DOHH2 (cell line): Measurements from ENCODE around the gene NMS.

Experiments
- H3F3A ChIP-seq: fragments of 200-600 bp; sonication (generic), shearing (Covaris generic); 2 replicates; pipeline ENCODE4 v1.6.0; 2016; ENCODE audit warnings: antibody characterized with exemption, mild to moderate bottlenecking; ENCODE audit not compliant: control insufficient read depth, insufficient read depth
- H3K27ac ChIP-seq: fragments of 200-600 bp; sonication (generic); 2 replicates; pipeline ENCODE4 v1.5.1; 2014; ENCODE audit warnings: low read depth, mild to moderate bottlenecking, low read length, moderate library complexity
- H3K27me3 ChIP-seq: fragments of 200-600 bp; sonication (generic); 2 replicates; pipeline ENCODE4 v1.6.1; 2014; ENCODE audit warnings: mild to moderate bottlenecking, low read length, mixed read lengths; ENCODE audit not compliant: control insufficient read depth
- H3K36me3 ChIP-seq: fragments of 200-600 bp; sonication (generic); 2 replicates; pipeline ENCODE4 v1.6.1; 2014; ENCODE audit warnings: mild to moderate bottlenecking, low read length, moderate library complexity, mixed read lengths; ENCODE audit not compliant: control insufficient read depth
- H3K4me1 ChIP-seq: fragments of 200-600 bp; sonication (generic); 2 replicates; pipeline ENCODE4 v1.6.1; 2014; ENCODE audit warnings: mild to moderate bottlenecking, low read length, mixed read lengths; ENCODE audit not compliant: control insufficient read depth
- H3K4me2 ChIP-seq: fragments of 200-600 bp; sonication (generic); 2 replicates; pipeline ENCODE4 v1.6.0; 2014; ENCODE audit warnings: mild to moderate bottlenecking, low read length, moderate library complexity
- H3K4me3 ChIP-seq: fragments of 200-600 bp; sonication (generic); 2 replicates; pipeline ENCODE4 v1.5.1; 2014; ENCODE audit warnings: mild to moderate bottlenecking, low read length, mixed read lengths
- H3K79me2 ChIP-seq: fragments of 200-600 bp; sonication (generic); 2 replicates; pipeline ENCODE4 v1.6.1; 2014; ENCODE audit warnings: mild to moderate bottlenecking, low read length, mixed read lengths; ENCODE audit not compliant: control insufficient read depth
- H3K9me2 ChIP-seq: fragments of 200-600 bp; sonication (generic); replicated peaks from 2 replicates; pipeline ENCODE4 v1.6.1; 2014; ENCODE audit warnings: mild to moderate bottlenecking, low read length, mixed read lengths; ENCODE audit not compliant: control insufficient read depth
- H3K9me3 ChIP-seq: fragments of 200-600 bp; sonication (generic); 2 replicates; pipeline ENCODE4 v1.6.1; 2014; ENCODE audit warnings: antibody characterized with exemption, low read length, mixed read lengths; ENCODE audit not compliant: control insufficient read depth, insufficient read depth
- H4K20me1 ChIP-seq: fragments of 200-600 bp; sonication (generic); 2 replicates; pipeline ENCODE4 v1.6.0; 2014; ENCODE audit warnings: low read depth, mild to moderate bottlenecking, antibody characterized with exemption, low read length, moderate library complexity; ENCODE audit not compliant: control insufficient read depth, insufficient read depth
- CTCF ChIP-seq: fragments of 200-600 bp; sonication (generic); IDR thresholded peaks from one replicate; pipeline ENCODE4 v1.5.1; 2014; ENCODE audit warnings: antibody characterized with exemption, mild to moderate bottlenecking, low read depth, low read length; ENCODE audit not compliant: poor library complexity, severe bottlenecking
- EZH2phosphoT487 ChIP-seq: fragments of 200-600 bp; sonication (generic); IDR thresholded peaks from 2 replicates; pipeline ENCODE4 v1.6.1; 2017; ENCODE audit warnings: borderline replicate concordance, mild to moderate bottlenecking, antibody characterized with exemption, low read length, moderate library complexity, mixed read lengths

Gene NMS

GRCh38 chr2:100526868-100527267, 56.6 kb downstream of the NMS start:
- no peaks in the 10 kb centered on the region for H3K4me1 ChIP-seq
- no peaks in the 10 kb centered on the region for H4K20me1 ChIP-seq
- no peaks in the 10 kb centered on the region for H3K9me2 ChIP-seq
- H3K9me3 ChIP-seq, result no peaks in the 10 kb centered on the region
- TF ChIP-seq EZH2phosphoT487 (no peak), CTCF (no peak)
- no peaks in the 10 kb centered on the region for H3K79me2 ChIP-seq
- H3K36me3 ChIP-seq, result no peaks in the 10 kb centered on the region
- no peaks in the 10 kb centered on the region for H3F3A ChIP-seq
- no peaks in the 10 kb centered on the region; the same call in 1 of the 2 replicates for H3K27me3 ChIP-seq
- H3K27ac ChIP-seq, result no peak overlapping the region
- H3K4me3 ChIP-seq, result no peak overlapping the region
- no peak overlapping the region for H3K4me2 ChIP-seq

- H3K79me2 ChIP-seq, result no peaks in the 10 kb centered on the region
- no peaks in the 10 kb centered on the region for H3K36me3 ChIP-seq
- TF ChIP-seq CTCF (no peak), EZH2phosphoT487 (no peak)
- no peaks in the 10 kb centered on the region for H4K20me1 ChIP-seq
- H3K4me1 ChIP-seq, result no peaks in the 10 kb centered on the region
- H3K27ac ChIP-seq, result no peak overlapping the region
- no peaks in the 10 kb centered on the region; the same call in 1 of the 2 replicates for H3K27me3 ChIP-seq
- no peak overlapping the region for H3K4me2 ChIP-seq
- H3F3A ChIP-seq, result no peaks in the 10 kb centered on the region
- H3K4me3 ChIP-seq, result no peak overlapping the region
- no peaks in the 10 kb centered on the region for H3K9me3 ChIP-seq
- H3K9me2 ChIP-seq, result no peaks in the 10 kb centered on the region
Observed at GRCh38 chr2:100527440-100528015, 57.2 kb downstream of the NMS start.

GRCh38 chr2:100529176-100529575, 58.9 kb downstream of the NMS start:
- H3K36me3 ChIP-seq, result no peaks in the 10 kb centered on the region

More at GRCh38 chr2:100529176-100529575, 58.9 kb downstream of the NMS start:
- Histone ChIP-seq H3K4me1 (no peaks in the 10 kb centered on the region), H3K79me2 (no peaks in the 10 kb centered on the region), H3K4me2 (no peak overlapping the region), H4K20me1 (no peaks in the 10 kb centered on the region), H3F3A (no peaks in the 10 kb centered on the region), H3K9me3 (no peaks in the 10 kb centered on the region; the same call in 1 of the 2 replicates), H3K9me2 (no peaks in the 10 kb centered on the region), H3K4me3 (no peak overlapping the region), H3K27ac (no peak overlapping the region), H3K27me3 (no peaks in the 10 kb centered on the region; the same call in 1 of the 2 replicates)
- TF ChIP-seq CTCF, result no peak
- no peak for TF ChIP-seq EZH2phosphoT487
